Liver (tissue), 9 donors: Measurements from ENCODE around the gene UXS1. TPM values are rescaled to one million over a fixed set of nuclear protein-coding genes. Genes with fewer than 3 reads are reported as not detected.
A peak's percentile ranks its signal among the peaks of the same experiment; 100 is the strongest.

Source experiments
- DNase-seq: peaks from one replicate; pipeline ENCODE4 v3.0.0-alpha.2; 2017; ENCODE audit warnings: low spot score
- H3K27ac ChIP-seq, 2 donors: one replicate each; pipeline ENCODE4 v1.7.0; 2013; ENCODE audit warnings: inconsistent platforms in 2 of 2, low read length in 2 of 2, control low read depth in 1 of 2, low read depth in 1 of 2, mild to moderate bottlenecking in 1 of 2
- H3K27me3 ChIP-seq, 4 donors: one replicate each; pipeline versions ENCODE4 v1.6.1 to v1.7.0; 2013; ENCODE audit warnings: low read length in 3 of 4, inconsistent platforms in 1 of 4, mild to moderate bottlenecking in 1 of 4, moderate library complexity in 1 of 4; ENCODE audit not compliant: control insufficient read depth in 4 of 4, insufficient read depth in 4 of 4
- H3K36me3 ChIP-seq, 4 donors: one replicate each; pipeline versions ENCODE4 v1.6.1 to v1.7.0; 2013; ENCODE audit warnings: low read length in 3 of 4, mild to moderate bottlenecking in 3 of 4, low read depth in 1 of 4, moderate library complexity in 1 of 4; ENCODE audit not compliant: control insufficient read depth in 4 of 4, insufficient read depth in 3 of 4
- H3K4me1 ChIP-seq, 4 donors: one replicate each; pipeline versions ENCODE4 v1.6.1 to v1.7.0; 2013; ENCODE audit warnings: low read length in 3 of 4, mild to moderate bottlenecking in 3 of 4, moderate library complexity in 1 of 4; ENCODE audit not compliant: control insufficient read depth in 4 of 4, insufficient read depth in 4 of 4
- H3K4me3 ChIP-seq, 3 donors: one replicate each; pipeline versions ENCODE4 v1.6.1 to v1.7.0; 2013; ENCODE audit warnings: low read length in 3 of 3, control low read depth in 1 of 3, low read depth in 1 of 3, mild to moderate bottlenecking in 1 of 3
- H3K9ac ChIP-seq, 2 donors: one replicate each; pipeline ENCODE4 v1.7.0; 2013; ENCODE audit warnings: low read length in 2 of 2, mild to moderate bottlenecking in 2 of 2, moderate library complexity in 2 of 2, control low read depth in 1 of 2, low read depth in 1 of 2
- H3K9me3 ChIP-seq, 4 donors: one replicate each; pipeline versions ENCODE4 v1.6.1 to v1.7.0; 2013; ENCODE audit warnings: low read length in 3 of 4; ENCODE audit not compliant: control insufficient read depth in 4 of 4
- EGR1 ChIP-seq, 2 donors: IDR thresholded peaks; 2 replicates each; pipeline ENCODE4 v1.6.1; 2016 to 2018; ENCODE audit warnings: antibody characterized with exemption in 2 of 2, low read depth in 2 of 2
- FOXA1 ChIP-seq: IDR thresholded peaks from 2 replicates; pipeline ENCODE4 v1.6.1; 2016; ENCODE audit warnings: antibody characterized with exemption
- FOXA2 ChIP-seq: IDR thresholded peaks from 2 replicates; pipeline ENCODE4 v1.6.1; 2016; ENCODE audit warnings: antibody characterized with exemption
- GABPA ChIP-seq, 2 donors: IDR thresholded peaks in 1 of 2; conservative IDR thresholded peaks in 1 of 2; 2 replicates each; pipeline ENCODE4 v1.6.1; 2016; ENCODE audit warnings: antibody characterized with exemption in 2 of 2, mild to moderate bottlenecking in 1 of 2, moderate library complexity in 1 of 2
- HNF4A ChIP-seq, 2 donors: conservative IDR thresholded peaks; 2 replicates each; pipeline ENCODE4 v1.6.1; 2016; ENCODE audit warnings: antibody characterized with exemption in 2 of 2, mild to moderate bottlenecking in 2 of 2
- HNF4G ChIP-seq: IDR thresholded peaks from 2 replicates; pipeline ENCODE4 v1.6.1; 2016; ENCODE audit warnings: antibody characterized with exemption
- JUND ChIP-seq, 2 donors: IDR thresholded peaks; 2 replicates each; pipeline ENCODE4 v1.6.1; 2016; ENCODE audit warnings: antibody characterized with exemption in 2 of 2
- NR2F2 ChIP-seq: IDR thresholded peaks from 2 replicates; pipeline ENCODE4 v1.6.1; 2016; ENCODE audit warnings: antibody characterized with exemption
- RAD21 ChIP-seq, 2 donors: IDR thresholded peaks; 2 replicates each; pipeline ENCODE4 v1.6.1; 2016; ENCODE audit warnings: antibody characterized with exemption in 2 of 2, mild to moderate bottlenecking in 2 of 2
- RXRA ChIP-seq, 2 donors: IDR thresholded peaks; 2 replicates each; pipeline ENCODE4 v1.6.1; 2017 to 2018; ENCODE audit warnings: antibody characterized with exemption in 2 of 2, mild to moderate bottlenecking in 1 of 2
- SP1 ChIP-seq: IDR thresholded peaks from 2 replicates; pipeline ENCODE4 v1.6.1; 2018; ENCODE audit warnings: antibody characterized with exemption, mild to moderate bottlenecking
- TAF1 ChIP-seq: conservative IDR thresholded peaks from 2 replicates; pipeline ENCODE4 v1.6.1; 2016; ENCODE audit warnings: antibody characterized with exemption, mild to moderate bottlenecking
- YY1 ChIP-seq: IDR thresholded peaks from 2 replicates; pipeline ENCODE4 v1.6.1; 2016; ENCODE audit warnings: antibody characterized with exemption, mild to moderate bottlenecking
- WGBS: extraction: QIAGEN DNeasy Blood & Tissue Kit; methylation state at CpG from one replicate; pipeline ENCODE4 v1.1.7; 2013; 5-methylcytosine and 5-hydroxymethylcytosine counted together
- polyA plus RNA-seq, 2 donors: library from polyadenylated mRNA; stranded (reverse) in 1 of 2; unstranded in 1 of 2; fragments of 200-250 nt in 1 of 2; fragments of >200 nt in 1 of 2; fragmentation: Nextera tagmentation in 1 of 2; extraction: Ambion mirVana in 1 of 2; gene quantifications; one replicate each; pipeline versions ENCODE4 v1.2.1 to v1.2.3, GENCODE V29; 2013 to 2015
- total RNA-seq, 2 donors: library from RNA; depleted of rRNA; stranded (reverse); fragments of >200 nt; gene quantifications; one replicate each; pipeline ENCODE4 v1.2.3, GENCODE V29; 2014
- TF ChIP-seq, protein P1 (sequence below): IDR thresholded peaks from 2 replicates; pipeline ENCODE4 v1.6.1; 2016; ENCODE audit warnings: antibody characterized with exemption
- TF ChIP-seq, protein P2 (sequence below): IDR thresholded peaks from 2 replicates; pipeline ENCODE4 v1.6.1; 2016; ENCODE audit warnings: antibody characterized with exemption
- TF ChIP-seq, protein P3 (sequence below): IDR thresholded peaks from 2 replicates; pipeline ENCODE4 v1.6.1; 2016; ENCODE audit warnings: antibody characterized with exemption
- TF ChIP-seq, protein P4 (sequence below): IDR thresholded peaks from 2 replicates; pipeline ENCODE4 v1.6.1; 2016; ENCODE audit warnings: antibody characterized with exemption, mild to moderate bottlenecking
- donor health status: healthy.
- donor health status: healthy.
- donor health status: healthy.
- donor health status: healthy.
- donor health status: healthy.

Gene UXS1
- total and polyA plus RNA-seq, 4 donors: 8.8 to 19.9 (median 10.0) TPM

DNA sequence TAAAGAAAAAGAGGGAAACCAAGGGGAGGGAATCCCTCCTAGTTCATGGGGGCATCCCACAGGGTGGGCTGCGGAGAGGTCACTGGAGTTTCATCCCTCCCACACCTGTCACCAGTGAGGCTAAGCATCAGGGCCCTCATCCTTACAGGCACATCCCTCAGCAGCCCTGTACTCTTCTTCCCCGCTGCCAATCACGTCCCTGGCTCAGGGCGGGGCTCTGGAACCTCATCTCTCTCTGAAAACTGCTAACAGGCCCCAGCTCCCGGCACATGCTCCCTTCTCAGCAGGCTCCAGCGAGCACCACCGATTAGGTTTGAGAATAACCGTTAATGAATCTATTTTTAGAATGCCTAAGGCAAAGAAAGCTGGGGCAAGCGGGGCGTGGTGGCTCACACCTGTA, 13.0 kb downstream of the UXS1 start:
- Histone ChIP-seq H3K4me3 (no peak overlapping the region), H3K27me3 (no peaks in the 10 kb centered on the region), H3K4me1 (no peaks in the 10 kb centered on the region), H3K27ac (no peak overlapping the region), H3K9ac (no peak overlapping the region), H3K36me3 (no peaks in the 10 kb centered on the region), H3K9me3 (no peaks in the 10 kb centered on the region)
- DNase-seq: no peak
- 95% methylated on average over 10 of the region's 10 CpGs for WGBS
- TF ChIP-seq, protein P1, sequence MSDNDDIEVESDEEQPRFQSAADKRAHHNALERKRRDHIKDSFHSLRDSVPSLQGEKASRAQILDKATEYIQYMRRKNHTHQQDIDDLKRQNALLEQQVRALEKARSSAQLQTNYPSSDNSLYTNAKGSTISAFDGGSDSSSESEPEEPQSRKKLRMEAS: no peak
- TF ChIP-seq TAF1: no peak
- no peak for TF ChIP-seq FOXA2
- TF ChIP-seq FOXA1: no peak
- no peak for TF ChIP-seq EGR1 (IDR thresholded peaks at IDR 0.05; ENCODE audit: low read depth in 2 of 2)
- TF ChIP-seq RXRA (IDR thresholded peaks at IDR 0.05): no peak
- TF ChIP-seq, protein P2, sequence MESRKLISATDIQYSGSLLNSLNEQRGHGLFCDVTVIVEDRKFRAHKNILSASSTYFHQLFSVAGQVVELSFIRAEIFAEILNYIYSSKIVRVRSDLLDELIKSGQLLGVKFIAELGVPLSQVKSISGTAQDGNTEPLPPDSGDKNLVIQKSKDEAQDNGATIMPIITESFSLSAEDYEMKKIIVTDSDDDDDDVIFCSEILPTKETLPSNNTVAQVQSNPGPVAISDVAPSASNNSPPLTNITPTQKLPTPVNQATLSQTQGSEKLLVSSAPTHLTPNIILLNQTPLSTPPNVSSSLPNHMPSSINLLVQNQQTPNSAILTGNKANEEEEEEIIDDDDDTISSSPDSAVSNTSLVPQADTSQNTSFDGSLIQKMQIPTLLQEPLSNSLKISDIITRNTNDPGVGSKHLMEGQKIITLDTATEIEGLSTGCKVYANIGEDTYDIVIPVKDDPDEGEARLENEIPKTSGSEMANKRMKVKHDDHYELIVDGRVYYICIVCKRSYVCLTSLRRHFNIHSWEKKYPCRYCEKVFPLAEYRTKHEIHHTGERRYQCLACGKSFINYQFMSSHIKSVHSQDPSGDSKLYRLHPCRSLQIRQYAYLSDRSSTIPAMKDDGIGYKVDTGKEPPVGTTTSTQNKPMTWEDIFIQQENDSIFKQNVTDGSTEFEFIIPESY: no peak
- no peak for TF ChIP-seq HNF4G
- TF ChIP-seq YY1: no peak
- no peak for TF ChIP-seq NR2F2
- TF ChIP-seq, protein P3, sequence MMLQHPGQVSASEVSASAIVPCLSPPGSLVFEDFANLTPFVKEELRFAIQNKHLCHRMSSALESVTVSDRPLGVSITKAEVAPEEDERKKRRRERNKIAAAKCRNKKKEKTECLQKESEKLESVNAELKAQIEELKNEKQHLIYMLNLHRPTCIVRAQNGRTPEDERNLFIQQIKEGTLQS: no peak
- TF ChIP-seq JUND (IDR thresholded peaks at IDR 0.05): no peak
- no peak for TF ChIP-seq GABPA (IDR thresholded peaks at IDR 0.05 in 1 of 2, conservative IDR thresholded peaks at IDR 0.05 in 1 of 2)
- no peak for TF ChIP-seq SP1
- TF ChIP-seq, protein P4, sequence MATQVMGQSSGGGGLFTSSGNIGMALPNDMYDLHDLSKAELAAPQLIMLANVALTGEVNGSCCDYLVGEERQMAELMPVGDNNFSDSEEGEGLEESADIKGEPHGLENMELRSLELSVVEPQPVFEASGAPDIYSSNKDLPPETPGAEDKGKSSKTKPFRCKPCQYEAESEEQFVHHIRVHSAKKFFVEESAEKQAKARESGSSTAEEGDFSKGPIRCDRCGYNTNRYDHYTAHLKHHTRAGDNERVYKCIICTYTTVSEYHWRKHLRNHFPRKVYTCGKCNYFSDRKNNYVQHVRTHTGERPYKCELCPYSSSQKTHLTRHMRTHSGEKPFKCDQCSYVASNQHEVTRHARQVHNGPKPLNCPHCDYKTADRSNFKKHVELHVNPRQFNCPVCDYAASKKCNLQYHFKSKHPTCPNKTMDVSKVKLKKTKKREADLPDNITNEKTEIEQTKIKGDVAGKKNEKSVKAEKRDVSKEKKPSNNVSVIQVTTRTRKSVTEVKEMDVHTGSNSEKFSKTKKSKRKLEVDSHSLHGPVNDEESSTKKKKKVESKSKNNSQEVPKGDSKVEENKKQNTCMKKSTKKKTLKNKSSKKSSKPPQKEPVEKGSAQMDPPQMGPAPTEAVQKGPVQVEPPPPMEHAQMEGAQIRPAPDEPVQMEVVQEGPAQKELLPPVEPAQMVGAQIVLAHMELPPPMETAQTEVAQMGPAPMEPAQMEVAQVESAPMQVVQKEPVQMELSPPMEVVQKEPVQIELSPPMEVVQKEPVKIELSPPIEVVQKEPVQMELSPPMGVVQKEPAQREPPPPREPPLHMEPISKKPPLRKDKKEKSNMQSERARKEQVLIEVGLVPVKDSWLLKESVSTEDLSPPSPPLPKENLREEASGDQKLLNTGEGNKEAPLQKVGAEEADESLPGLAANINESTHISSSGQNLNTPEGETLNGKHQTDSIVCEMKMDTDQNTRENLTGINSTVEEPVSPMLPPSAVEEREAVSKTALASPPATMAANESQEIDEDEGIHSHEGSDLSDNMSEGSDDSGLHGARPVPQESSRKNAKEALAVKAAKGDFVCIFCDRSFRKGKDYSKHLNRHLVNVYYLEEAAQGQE: no peak

DNA sequence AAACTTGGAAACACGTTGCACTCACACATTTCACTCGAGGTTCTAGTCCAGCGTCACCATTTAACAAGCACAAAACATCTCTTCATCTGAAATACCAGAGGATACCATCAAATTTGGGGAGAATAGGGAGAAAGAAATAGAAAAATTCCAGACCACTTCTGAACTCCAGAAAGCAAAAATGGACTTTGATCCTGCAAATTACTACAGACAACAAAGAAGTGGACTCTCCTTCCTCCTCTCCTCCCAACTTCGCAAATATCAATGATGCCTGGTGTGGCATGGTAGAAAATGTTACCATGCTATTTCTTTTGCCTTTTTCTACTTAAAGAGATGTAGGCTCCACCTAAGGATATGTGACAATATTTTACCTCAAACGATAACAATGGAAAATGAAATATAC, 13.5 kb downstream of the UXS1 start:
- TF ChIP-seq RAD21 (IDR thresholded peaks at IDR 0.05) (no peak), HNF4A (conservative IDR thresholded peaks at IDR 0.05) (peak in 1 of 2 donors; percentile 25)
- Histone ChIP-seq H3K9ac (no peak overlapping the region), H3K27ac (no peak overlapping the region), H3K4me1 (no peaks in the 10 kb centered on the region), H3K9me3 (no peaks in the 10 kb centered on the region), H3K36me3 (no peaks in the 10 kb centered on the region), H3K4me3 (no peak overlapping the region), H3K27me3 (no peaks in the 10 kb centered on the region)
- no peak for DNase-seq
- 92% methylated on average over 5 of the region's 5 CpGs for WGBS
